Keratinocyte (primary cell): ENCODE results near the gene SYTL1.

Experiments
- EZH2 ChIP-seq: IDR thresholded peaks from one replicate; pipeline ENCODE4 v1.6.1; 2012; ENCODE audit warnings: inconsistent platforms, mild to moderate bottlenecking, low read length, moderate library complexity
- TF ChIP-seq, protein P1 (sequence below), 3 experiments: IDR thresholded peaks in 1 of 3; conservative IDR thresholded peaks in 1 of 3; optimal IDR thresholded peaks in 1 of 3; 2 replicates in 2 of 3; 3 replicates in 1 of 3; pipeline versions ENCODE3 to v1.5.1; 2011; ENCODE audit warnings: low read length in 3 of 3, mild to moderate bottlenecking in 3 of 3, moderate library complexity in 2 of 3, control low read depth in 1 of 3, inconsistent platforms in 1 of 3; ENCODE audit not compliant: insufficient read depth in 2 of 3; ENCODE audit errors: extremely low read depth in 1 of 3

GRCh38 chr1:27350663-27351540, 9.1 kb downstream of the SYTL1 start:
- TF ChIP-seq EZH2 = no peak
- TF ChIP-seq, protein P1, sequence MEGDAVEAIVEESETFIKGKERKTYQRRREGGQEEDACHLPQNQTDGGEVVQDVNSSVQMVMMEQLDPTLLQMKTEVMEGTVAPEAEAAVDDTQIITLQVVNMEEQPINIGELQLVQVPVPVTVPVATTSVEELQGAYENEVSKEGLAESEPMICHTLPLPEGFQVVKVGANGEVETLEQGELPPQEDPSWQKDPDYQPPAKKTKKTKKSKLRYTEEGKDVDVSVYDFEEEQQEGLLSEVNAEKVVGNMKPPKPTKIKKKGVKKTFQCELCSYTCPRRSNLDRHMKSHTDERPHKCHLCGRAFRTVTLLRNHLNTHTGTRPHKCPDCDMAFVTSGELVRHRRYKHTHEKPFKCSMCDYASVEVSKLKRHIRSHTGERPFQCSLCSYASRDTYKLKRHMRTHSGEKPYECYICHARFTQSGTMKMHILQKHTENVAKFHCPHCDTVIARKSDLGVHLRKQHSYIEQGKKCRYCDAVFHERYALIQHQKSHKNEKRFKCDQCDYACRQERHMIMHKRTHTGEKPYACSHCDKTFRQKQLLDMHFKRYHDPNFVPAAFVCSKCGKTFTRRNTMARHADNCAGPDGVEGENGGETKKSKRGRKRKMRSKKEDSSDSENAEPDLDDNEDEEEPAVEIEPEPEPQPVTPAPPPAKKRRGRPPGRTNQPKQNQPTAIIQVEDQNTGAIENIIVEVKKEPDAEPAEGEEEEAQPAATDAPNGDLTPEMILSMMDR (optimal IDR thresholded peaks at IDR 0.05 in 1 of 3, IDR thresholded peaks at IDR 0.05 in 1 of 3, conservative IDR thresholded peaks at IDR 0.05 in 1 of 3; ENCODE audit: extremely low read depth in 1 of 3, insufficient read depth in 2 of 3, low read length in 3 of 3) = no peak
